Ovary (tissue), 9 donors: ENCODE results near the gene LRRC4C. TPM values are rescaled to one million over a fixed set of nuclear protein-coding genes. Genes with fewer than 3 reads are reported as not detected.

Experiments
- DNase-seq, 5 donors: peaks; one replicate each; pipeline ENCODE4 v3.0.0-alpha.2; 2019 to 2020
- H3K27ac ChIP-seq, 2 donors: fragments of 200-600 bp; one replicate each; pipeline versions ENCODE4 v1.5.1 to v1.8.0; 2019 to 2022
- H3K27me3 ChIP-seq: fragments of 200-600 bp; one replicate; pipeline ENCODE4 v1.8.0; 2022
- H3K36me3 ChIP-seq: fragments of 200-600 bp; sonication (generic); one replicate; pipeline ENCODE4 v1.5.1; 2019
- H3K4me1 ChIP-seq: one replicate; pipeline ENCODE4 v1.8.1; 2013; ENCODE audit warnings: mild to moderate bottlenecking, moderate library complexity; ENCODE audit not compliant: insufficient read depth
- H3K4me3 ChIP-seq: fragments of 200-600 bp; sonication (generic); one replicate; pipeline ENCODE4 v1.5.1; 2017
- H3K9me3 ChIP-seq, 2 donors: fragments of 200-600 bp in 1 of 2; sonication (generic) in 1 of 2; one replicate each; pipeline versions ENCODE4 v1.5.1 to v1.8.1; 2013 to 2019; ENCODE audit warnings: mild to moderate bottlenecking in 1 of 2, moderate library complexity in 1 of 2
- CTCF ChIP-seq, 3 donors: fragments of 450-650 bp in 2 of 3; fragments of 200-600 bp in 1 of 3; IDR thresholded peaks; one replicate each; pipeline versions ENCODE4 v1.5.1 to v1.8.0; 2016 to 2022; ENCODE audit warnings: antibody characterized with exemption in 3 of 3, mild to moderate bottlenecking in 1 of 3
- EP300 ChIP-seq: sonication (generic); formaldehyde crosslinking; IDR thresholded peaks from one replicate; pipeline ENCODE4 v1.6.1; 2017; ENCODE audit warnings: antibody characterized with exemption
- POLR2A ChIP-seq: fragments of 450-650 bp; IDR thresholded peaks from one replicate; pipeline ENCODE4 v1.6.1; 2017; ENCODE audit warnings: antibody characterized with exemption, mild to moderate bottlenecking, moderate library complexity
- WGBS, 3 donors: extraction: QIAGEN DNeasy Blood & Tissue Kit in 1 of 3; methylation state at CpG; one replicate each; pipeline versions ENCODE4 v1.1.5 to v1.1.7; 2013 to 2017; 5-methylcytosine and 5-hydroxymethylcytosine counted together
- intact Hi-C, 4 donors: fragments of 100-400 bp; cut with DNase I; formaldehyde crosslinking; loops; one replicate each; pipeline versions ENCODE4 v1.11.0 to v1.15.1; 2022 to 2023
- polyA plus RNA-seq, 2 donors: library from polyadenylated mRNA; stranded (reverse); fragments of 200-250 nt in 1 of 2; fragments of 350-450 nt in 1 of 2; fragmentation: Illumina TruSeq in 1 of 2; extraction: RNeasy Lipid Tissue Mini Kit (QIAGEN cat#74804) in 1 of 2; gene quantifications; one replicate each; pipeline ENCODE4 v1.2.3, GENCODE V29; 2013 to 2014
- total RNA-seq, 7 donors: library from RNA; depleted of rRNA in 2 of 7; stranded (reverse); fragments of >200 nt in 2 of 7; fragmentation: NEBNext Ultra II Directional in 3 of 7; extraction: Animal tissue kit (Norgen Biotek cat#: 25700) in 3 of 7; gene quantifications; one replicate each; pipeline versions ENCODE4 v1.1.0 to v1.2.4, GENCODE V29; 2016 to 2023
- donor health status: DM: no; HTN: no; CAD: no; lungs with moderate emphysema.
- donor health status: DM: no; HTN: no; CAD: no.
- donor health status: Bipolar disorder and iron deficiency.
- donor health status: DM: yes; HTN: yes; CAD: no.
- donor health status: DM: no; HTN: no; CAD: no.
- donor health status: DM: yes; HTN: yes; CAD: no.

The LRRC4C gene
- total and polyA plus RNA-seq, 9 donors: 0.15 to 12.5 (median 0.78) TPM

GRCh38 chr11:41282395-41282794 is 177.1 kb downstream of the LRRC4C start:
- DNase-seq: no peak
- no peak overlapping the region for H3K27ac ChIP-seq
- no peaks in the 10 kb centered on the region for H3K9me3 ChIP-seq
- H3K4me3 ChIP-seq: no peak overlapping the region
- 59 to 69% (median 61%) methylated on average over 5 of the region's 5 CpGs for WGBS, 3 donors
- no peaks in the 10 kb centered on the region for H3K27me3 ChIP-seq
- no peak for TF ChIP-seq CTCF (IDR thresholded peaks at IDR 0.05)
- TF ChIP-seq EP300: no peak
- TF ChIP-seq POLR2A: no peak
- intact Hi-C loops: loop anchor here in 1 of 4 donors (10.0 kb wide), 1 partner anchor 62 kb away; no protein-coding TSS in a partner anchor
- no peaks in the 10 kb centered on the region for H3K36me3 ChIP-seq
- H3K4me1 ChIP-seq: no peaks in the 10 kb centered on the region

GRCh38 chr11:41281131-41281742 is 178.2 kb downstream of the LRRC4C start:
- WGBS, 3 donors: 51 to 56% (median 51%) methylated on average over 7 of the region's 7 CpGs
- Histone ChIP-seq H3K9me3 (no peaks in the 10 kb centered on the region), H3K4me3 (no peak overlapping the region), H3K4me1 (no peaks in the 10 kb centered on the region), H3K27me3 (no peaks in the 10 kb centered on the region), H3K27ac (no peak overlapping the region), H3K36me3 (no peaks in the 10 kb centered on the region)
- TF ChIP-seq EP300 (no peak), CTCF (IDR thresholded peaks at IDR 0.05) (no peak), POLR2A (no peak)
- intact Hi-C loops: loop anchor here in 1 of 4 donors (10.0 kb wide), 1 partner anchor 64 kb away; no protein-coding TSS in a partner anchor
- DNase-seq: no peak

GRCh38 chr11:41274831-41275230 is 184.6 kb downstream of the LRRC4C start:
- Histone ChIP-seq H3K4me3 (no peak overlapping the region), H3K27me3 (no peaks in the 10 kb centered on the region), H3K36me3 (no peaks in the 10 kb centered on the region), H3K9me3 (no peaks in the 10 kb centered on the region), H3K27ac (no peak overlapping the region), H3K4me1 (no peaks in the 10 kb centered on the region)
- DNase-seq: no peak
- intact Hi-C loops: no loop called here
- TF ChIP-seq EP300: no peak
- TF ChIP-seq CTCF (IDR thresholded peaks at IDR 0.05): no peak
- TF ChIP-seq POLR2A: no peak
- WGBS, 3 donors: 86 to 91% (median 88%) methylated on average over 8 of the region's 8 CpGs

GRCh38 chr11:41273908-41274307 is 185.5 kb downstream of the LRRC4C start:
- Histone ChIP-seq H3K9me3 (no peaks in the 10 kb centered on the region), H3K36me3 (no peaks in the 10 kb centered on the region), H3K27ac (no peak overlapping the region), H3K4me3 (no peak overlapping the region), H3K27me3 (no peaks in the 10 kb centered on the region), H3K4me1 (no peaks in the 10 kb centered on the region)
- 82 to 95% (median 90%) methylated on average over 3 of the region's 3 CpGs for WGBS, 3 donors
- TF ChIP-seq CTCF (IDR thresholded peaks at IDR 0.05) (no peak), POLR2A (no peak), EP300 (no peak)
- DNase-seq: no peak
- intact Hi-C loops: no loop called here
